HG03439 (cell line): ENCODE data around the gene EVI5L.
"Not testable (repeated sequence)": the region's sequence is repeated elsewhere in the genome, so short reads cannot be mapped to it uniquely, and the experiment has no call there.

Experiments used
- ATAC-seq: cut with Tn5 transposase; IDR thresholded peaks from one replicate; pipeline ENCODE4 v1.9.1; 2021; ENCODE audit warnings: mild to moderate bottlenecking, moderate library complexity; ENCODE audit not compliant: unreplicated experiment

Gene EVI5L

GRCh38 chr19:7816040-7816439 lies 14.0 kb upstream of the EVI5L start:
- ATAC-seq, result not testable (repeated sequence)

GRCh38 chr19:7817801-7818200 lies 12.2 kb upstream of the EVI5L start:
- no peak for ATAC-seq

GRCh38 chr19:7818806-7819205 lies 11.2 kb upstream of the EVI5L start:
- ATAC-seq, result no peak

DNA sequence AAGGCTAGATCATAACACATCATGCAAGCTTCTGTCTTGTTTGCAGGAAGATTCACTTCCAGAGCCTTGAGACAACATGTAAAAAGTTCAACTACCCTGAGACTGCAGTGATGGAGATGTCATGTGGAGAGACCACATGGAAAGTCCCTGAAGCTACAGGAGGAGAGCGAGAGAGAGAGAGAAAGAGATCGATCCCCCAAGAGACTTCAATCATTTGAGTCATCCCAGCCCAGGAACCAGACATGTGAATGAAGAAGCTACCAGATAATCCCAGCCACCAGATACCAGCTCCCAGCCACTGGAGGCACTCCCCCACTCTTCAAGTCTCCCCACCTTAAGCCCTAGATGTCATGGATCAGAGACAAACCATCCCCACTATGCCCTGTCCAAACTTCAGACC lies 10.7 kb upstream of the EVI5L start:
- ATAC-seq, result no peak

- ATAC-seq, result no peak
Observed at GRCh38 chr19:7820588-7820987, 9.4 kb upstream of the EVI5L start.

- ATAC-seq, result no peak
Observed at GRCh38 chr19:7822910-7823515, 7.0 kb upstream of the EVI5L start.

GRCh38 chr19:7823686-7824301 lies 6.2 kb upstream of the EVI5L start:
- no peak for ATAC-seq

- no peak for ATAC-seq
Observed at GRCh38 chr19:7829166-7829520, 875 bp upstream of the EVI5L start.

DNA sequence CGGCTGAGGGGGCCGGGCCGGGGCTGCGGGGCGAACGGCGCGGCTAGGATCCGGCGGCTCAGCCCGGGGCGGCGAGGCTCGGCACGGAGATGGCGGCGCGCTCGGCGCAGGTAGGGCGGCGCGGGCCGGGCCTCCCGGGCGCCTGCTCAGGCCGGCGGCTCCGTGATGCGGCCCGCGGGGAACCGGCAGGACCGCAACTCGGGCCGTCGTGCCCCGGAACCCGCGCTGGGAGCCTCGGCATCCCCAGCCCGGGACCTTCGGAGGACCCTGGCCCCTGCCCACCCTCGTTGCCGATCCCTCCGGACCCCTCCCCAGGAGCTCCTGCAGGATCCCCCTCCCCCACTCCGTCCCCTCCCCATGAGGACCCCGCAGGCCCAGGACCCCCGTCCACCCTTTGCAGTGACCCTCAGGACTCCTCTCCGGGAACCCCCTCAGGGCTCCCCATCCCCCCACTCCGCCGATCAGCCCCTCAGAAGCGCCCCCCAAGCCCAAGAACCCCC lies 304 bp downstream of the EVI5L start:
- ATAC-seq, result no peak

- ATAC-seq, result no peak
Observed at GRCh38 chr19:7830823-7831222, 805 bp downstream of the EVI5L start.

GRCh38 chr19:7831452-7831851 lies 1.4 kb downstream of the EVI5L start:
- ATAC-seq, result no peak

GRCh38 chr19:7832009-7832408 lies 2.0 kb downstream of the EVI5L start:
- ATAC-seq, result no peak

DNA sequence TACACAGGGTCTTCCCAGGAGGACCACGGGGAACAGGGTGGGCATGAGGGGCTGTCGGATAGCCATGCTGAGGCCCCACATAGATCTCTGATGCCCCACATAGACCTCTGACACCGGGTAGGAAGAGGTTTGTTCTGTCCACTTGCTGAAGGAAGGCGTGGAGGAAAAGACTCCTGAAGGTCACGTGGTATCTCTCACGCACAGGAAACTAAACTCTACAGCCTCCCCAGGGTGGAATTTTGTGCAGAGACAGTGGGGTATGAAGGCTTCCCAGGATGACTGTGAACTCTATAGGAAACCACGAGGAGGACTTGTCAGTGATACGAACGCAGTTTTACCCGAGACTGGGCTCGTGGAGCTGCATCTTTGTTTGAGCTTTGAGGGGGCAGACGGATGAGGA lies 2.8 kb downstream of the EVI5L start:
- no peak for ATAC-seq

- ATAC-seq, result no peak
Observed at GRCh38 chr19:7833225-7834099, 3.4 kb downstream of the EVI5L start.

DNA sequence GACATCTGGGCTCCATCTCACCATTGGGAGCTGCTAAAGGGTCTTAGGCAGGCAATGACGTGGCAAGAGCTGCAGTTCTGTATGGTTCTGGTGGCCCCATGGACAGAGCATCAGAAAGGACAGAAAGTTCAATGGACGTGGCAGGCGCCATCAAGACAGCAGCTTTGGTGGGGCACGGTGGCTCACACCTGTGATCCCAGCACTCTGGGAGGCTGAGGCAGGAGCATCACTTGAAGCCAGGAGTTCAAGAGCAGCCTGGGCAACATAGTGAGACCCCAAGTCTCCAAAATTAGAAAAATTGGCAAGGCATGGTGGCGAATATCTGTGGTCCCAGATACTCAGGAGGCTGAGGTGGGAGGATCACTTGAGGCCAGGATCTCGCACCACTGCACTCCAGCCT lies 9.5 kb downstream of the EVI5L start:
- ATAC-seq, result no peak

- ATAC-seq, result no peak
Observed at GRCh38 chr19:7840629-7841028, 10.6 kb downstream of the EVI5L start.

GRCh38 chr19:7841751-7842660 lies 12.0 kb downstream of the EVI5L start:
- ATAC-seq, result no peak

DNA sequence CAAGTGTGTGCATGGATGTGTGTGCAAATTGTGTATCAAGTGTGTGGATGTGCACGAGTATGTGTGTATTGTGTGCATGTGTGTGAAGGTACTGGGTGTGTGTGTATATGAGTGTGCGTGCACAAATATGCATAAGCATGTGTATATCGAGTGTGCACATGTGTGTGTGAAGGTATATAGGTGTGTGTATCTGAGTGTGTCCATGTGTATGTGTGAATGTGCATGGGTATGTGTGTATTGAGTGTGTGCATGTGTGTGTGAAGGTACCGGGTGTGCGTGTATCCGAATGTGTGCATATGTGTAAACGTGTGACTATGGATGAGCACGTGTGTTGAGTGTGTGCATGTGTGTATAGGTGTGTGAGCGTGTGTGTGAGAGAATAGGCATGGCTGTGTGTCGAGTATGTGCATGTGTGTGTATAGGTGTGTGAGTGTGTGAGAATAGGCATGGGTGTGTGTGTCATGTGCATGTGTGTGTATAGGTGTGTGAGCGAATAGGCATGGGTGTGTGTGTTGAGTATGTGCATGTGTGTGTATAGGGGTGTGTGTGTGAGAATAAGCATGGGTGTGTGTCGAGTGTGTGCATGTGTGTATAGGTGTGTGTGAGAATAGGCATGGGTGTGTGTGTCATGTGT lies 12.8 kb downstream of the EVI5L start:
- ATAC-seq, result no peak

- ATAC-seq, result no peak
Observed at GRCh38 chr19:7843521-7843920, 13.5 kb downstream of the EVI5L start.

- ATAC-seq, result no peak
Observed at GRCh38 chr19:7844405-7844804, 14.4 kb downstream of the EVI5L start.
